A673 (cell line): Measurements from ENCODE around the gene PAPOLG.

Experiments
- EZH2 ChIP-seq: fragments of 200-600 bp; sonication (generic); IDR thresholded peaks from 2 replicates; pipeline ENCODE4 v1.6.1; 2017; ENCODE audit warnings: borderline replicate concordance, low read depth, mild to moderate bottlenecking, mixed read lengths, antibody characterized with exemption, low read length; ENCODE audit not compliant: poor library complexity, severe bottlenecking
- TF ChIP-seq, protein P1 (sequence below): fragments of 300-800, 200-600 bp; sonication (generic); conservative IDR thresholded peaks from 2 replicates; pipeline ENCODE4 v1.5.1; 2017; ENCODE audit warnings: low read depth, mild to moderate bottlenecking, antibody characterized with exemption, low read length, moderate library complexity, mixed read lengths

DNA sequence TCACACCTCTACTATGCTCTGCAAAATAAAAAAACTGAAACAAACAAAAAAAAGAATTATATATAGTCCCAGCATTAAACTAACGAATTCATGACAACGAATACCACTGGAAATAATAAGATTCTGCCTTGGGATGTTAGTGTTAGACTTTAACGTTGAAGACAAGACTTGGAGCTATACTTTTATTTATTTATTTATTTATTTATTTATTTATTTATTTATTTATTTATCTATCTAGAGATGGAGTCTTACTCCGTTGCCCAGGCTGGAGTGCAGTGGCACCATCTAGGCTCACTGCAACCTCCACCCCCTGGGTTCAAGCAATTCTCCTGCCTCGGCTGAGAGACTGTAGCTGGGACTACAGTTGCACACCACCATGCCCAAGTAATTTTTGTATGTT is 27.2 kb upstream of the PAPOLG start:
- TF ChIP-seq, protein P1, sequence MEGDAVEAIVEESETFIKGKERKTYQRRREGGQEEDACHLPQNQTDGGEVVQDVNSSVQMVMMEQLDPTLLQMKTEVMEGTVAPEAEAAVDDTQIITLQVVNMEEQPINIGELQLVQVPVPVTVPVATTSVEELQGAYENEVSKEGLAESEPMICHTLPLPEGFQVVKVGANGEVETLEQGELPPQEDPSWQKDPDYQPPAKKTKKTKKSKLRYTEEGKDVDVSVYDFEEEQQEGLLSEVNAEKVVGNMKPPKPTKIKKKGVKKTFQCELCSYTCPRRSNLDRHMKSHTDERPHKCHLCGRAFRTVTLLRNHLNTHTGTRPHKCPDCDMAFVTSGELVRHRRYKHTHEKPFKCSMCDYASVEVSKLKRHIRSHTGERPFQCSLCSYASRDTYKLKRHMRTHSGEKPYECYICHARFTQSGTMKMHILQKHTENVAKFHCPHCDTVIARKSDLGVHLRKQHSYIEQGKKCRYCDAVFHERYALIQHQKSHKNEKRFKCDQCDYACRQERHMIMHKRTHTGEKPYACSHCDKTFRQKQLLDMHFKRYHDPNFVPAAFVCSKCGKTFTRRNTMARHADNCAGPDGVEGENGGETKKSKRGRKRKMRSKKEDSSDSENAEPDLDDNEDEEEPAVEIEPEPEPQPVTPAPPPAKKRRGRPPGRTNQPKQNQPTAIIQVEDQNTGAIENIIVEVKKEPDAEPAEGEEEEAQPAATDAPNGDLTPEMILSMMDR: no peak
- TF ChIP-seq EZH2: no peak
